Adrenal gland (tissue), 12 donors: ENCODE data around the gene CACNA1C. TPM values are rescaled to one million over a fixed set of nuclear protein-coding genes. Genes with fewer than 3 reads are reported as not detected.

Experiments used
- DNase-seq, 7 donors: peaks; one replicate each; pipeline ENCODE4 v3.0.0-alpha.2; 2019 to 2020
- H3K27ac ChIP-seq, 5 donors: fragments of 200-600 bp; sonication (generic) in 4 of 5; 1 replicate in 3 of 5; 2 replicates in 2 of 5; pipeline versions ENCODE4 v1.5.1 to v1.8.0; 2016 to 2020; ENCODE audit warnings: mild to moderate bottlenecking in 1 of 5
- H3K27me3 ChIP-seq: fragments of 200-600 bp; 2 replicates; pipeline ENCODE4 v1.8.0; 2021
- H3K36me3 ChIP-seq, 2 donors: fragments of 200-600 bp; replicated peaks in 1 of 2; 1 replicate in 1 of 2; 2 replicates in 1 of 2; pipeline versions ENCODE4 v1.5.1 to v1.8.0; 2018 to 2022
- H3K4me1 ChIP-seq, 2 donors: fragments of 200-600 bp; replicated peaks in 1 of 2; 1 replicate in 1 of 2; 2 replicates in 1 of 2; pipeline versions ENCODE4 v1.5.1 to v1.8.0; 2018 to 2021
- H3K4me3 ChIP-seq, 4 donors: fragments of 200-600 bp; sonication (generic) in 3 of 4; one replicate each; pipeline ENCODE4 v1.5.1; 2016 to 2018
- H3K9me3 ChIP-seq, 3 donors: fragments of 200-600 bp; sonication (generic) in 1 of 3; replicated peaks in 1 of 3; 1 replicate in 2 of 3; 2 replicates in 1 of 3; pipeline versions ENCODE4 v1.5.1 to v1.8.0; 2016 to 2021
- CTCF ChIP-seq, 6 experiments: fragments of 450-650 bp in 4 of 6; fragments of 200-600 bp in 2 of 6; sonication (generic) in 1 of 6; IDR thresholded peaks; 1 replicate in 5 of 6; 2 replicates in 1 of 6; pipeline versions ENCODE4 v1.5.1 to v1.8.0; 2016 to 2021; ENCODE audit warnings: antibody characterized with exemption in 6 of 6, mild to moderate bottlenecking in 2 of 6, moderate library complexity in 1 of 6
- POLR2A ChIP-seq, 2 donors: fragments of 450-650 bp; IDR thresholded peaks; one replicate each; pipeline ENCODE4 v1.6.1; 2017; ENCODE audit warnings: antibody characterized with exemption in 2 of 2, mild to moderate bottlenecking in 2 of 2, moderate library complexity in 1 of 2
- WGBS, 4 donors: extraction: QIAGEN DNeasy Blood & Tissue Kit in 2 of 4; methylation state at CpG; one replicate each; pipeline versions ENCODE4 v1.1.5 to v1.1.7; 2013 to 2017; 5-methylcytosine and 5-hydroxymethylcytosine counted together
- intact Hi-C, 2 donors: fragments of 100-400 bp; cut with DNase I; formaldehyde crosslinking; loops; one replicate each; pipeline versions ENCODE4 v1.14.1 to v1.15.0; 2022 to 2023
- polyA plus RNA-seq, 3 donors: library from polyadenylated mRNA; stranded (reverse); fragments of 200-250 nt in 2 of 3; fragments of 350-450 nt in 1 of 3; fragmentation: Illumina TruSeq in 1 of 3; extraction: RNeasy Lipid Tissue Mini Kit (QIAGEN cat#74804) in 1 of 3; gene quantifications; one replicate each; pipeline ENCODE4 v1.2.3, GENCODE V29; 2013 to 2014
- total RNA-seq, 9 donors: library from RNA; depleted of rRNA in 4 of 9; stranded (reverse); fragments of >200 nt in 4 of 9; fragments of 120-200 nt in 1 of 9; fragmentation: NEBNext Ultra II Directional in 1 of 9; extraction: Animal tissue kit (Norgen Biotek cat#: 25700) in 1 of 9; gene quantifications; one replicate each; pipeline versions ENCODE4 v1.1.0 to v1.2.4, GENCODE V29; 2013 to 2023
- donor health status: healthy with polysubstance abuse.
- donor health status: Bipolar disorder and iron deficiency.
- donor health status: DM: yes; HTN: yes; CAD: no.
- donor health status: DM: no; HTN: no; CAD: no.
- donor health status: DM: no; HTN: no; CAD: no.
- donor health status: DM: yes; HTN: yes; CAD: no.

Gene CACNA1C
- total and polyA plus RNA-seq, 12 donors: 1.4 to 5.8 (median 3.5) TPM

DNA sequence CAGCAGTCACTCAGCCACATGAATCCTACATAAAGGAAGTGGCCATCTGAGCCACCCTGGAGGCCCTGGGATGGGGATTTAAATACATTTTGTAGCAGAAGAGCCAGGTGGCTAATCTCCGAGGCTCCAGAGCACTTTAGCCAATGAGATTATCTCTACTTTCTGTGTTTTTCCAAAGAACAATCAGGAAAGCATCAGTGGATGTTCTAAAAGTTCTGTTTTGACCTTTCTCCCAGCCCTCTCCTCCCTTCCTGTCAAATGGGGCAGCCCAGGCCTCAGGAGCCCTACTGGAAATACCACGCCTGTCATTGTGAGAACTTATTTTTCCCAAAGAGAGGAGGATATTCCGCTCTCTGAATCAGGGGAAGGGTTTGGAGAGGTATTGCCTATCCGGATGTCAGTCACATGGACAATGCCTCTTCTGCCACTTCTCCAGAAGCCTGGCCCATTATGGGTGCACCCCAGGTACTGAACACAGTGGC, 405.2 kb downstream of the CACNA1C start:
- no peaks in the 10 kb centered on the region for H3K4me1 ChIP-seq
- H3K27ac ChIP-seq: peak overlapping the region in 1 of 5 donors; percentile 16
- no peaks in the 10 kb centered on the region for H3K27me3 ChIP-seq
- no peaks in the 10 kb centered on the region for H3K36me3 ChIP-seq
- no peak for DNase-seq
- no peaks in the 10 kb centered on the region for H3K9me3 ChIP-seq
- TF ChIP-seq POLR2A (IDR thresholded peaks at IDR 0.05) (no peak), CTCF (IDR thresholded peaks at IDR 0.05) (no peak)
- H3K4me3 ChIP-seq: no peak overlapping the region
- WGBS, 4 donors: 77 to 87% (median 81%) methylated on average over 4 of the region's 4 CpGs
- intact Hi-C loops: no loop called here

- TF ChIP-seq CTCF (IDR thresholded peaks at IDR 0.05) (no peak), POLR2A (IDR thresholded peaks at IDR 0.05) (no peak)
- WGBS, 4 donors: 86 to 92% (median 88%) methylated on average over 8 to 10 of the region's 10 CpGs
- Histone ChIP-seq H3K27me3 (no peaks in the 10 kb centered on the region), H3K27ac (no peak overlapping the region), H3K4me3 (no peak overlapping the region), H3K36me3 (no peaks in the 10 kb centered on the region), H3K4me1 (no peaks in the 10 kb centered on the region), H3K9me3 (no peaks in the 10 kb centered on the region)
- intact Hi-C loops: no loop called here
- DNase-seq: no peak
Measured at GRCh38 chr12:2460051-2460670, 407.4 kb downstream of the CACNA1C start.

DNA sequence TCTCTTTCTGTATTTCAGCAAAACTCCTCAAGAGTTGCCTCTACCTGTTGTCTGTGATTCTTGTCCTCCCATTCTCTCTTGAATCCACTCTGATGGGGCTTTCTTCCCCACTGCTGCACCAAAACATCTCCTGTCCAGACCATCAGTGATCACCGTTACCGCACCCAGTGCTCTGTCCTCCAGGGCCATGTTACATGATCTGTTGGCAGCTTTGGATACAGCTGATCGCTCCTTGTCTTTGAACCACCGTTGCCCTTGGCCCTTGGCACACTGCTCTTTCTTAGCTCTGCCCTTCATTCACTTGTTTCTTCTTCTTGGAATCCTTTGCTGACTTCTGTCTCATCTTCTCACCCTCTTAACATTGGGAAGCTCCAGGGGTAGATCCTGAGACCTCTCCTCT, 408.3 kb downstream of the CACNA1C start:
- no peaks in the 10 kb centered on the region for H3K9me3 ChIP-seq
- H3K4me3 ChIP-seq: no peak overlapping the region
- no peak for DNase-seq
- no peaks in the 10 kb centered on the region for H3K36me3 ChIP-seq
- no peaks in the 10 kb centered on the region for H3K4me1 ChIP-seq
- no peak overlapping the region for H3K27ac ChIP-seq
- WGBS, 4 donors: 89 to 99% (median 91%) methylated on average over 4 of the region's 4 CpGs
- TF ChIP-seq CTCF (IDR thresholded peaks at IDR 0.05): no peak
- TF ChIP-seq POLR2A (IDR thresholded peaks at IDR 0.05): no peak
- H3K27me3 ChIP-seq: no peaks in the 10 kb centered on the region
- intact Hi-C loops: no loop called here

DNA sequence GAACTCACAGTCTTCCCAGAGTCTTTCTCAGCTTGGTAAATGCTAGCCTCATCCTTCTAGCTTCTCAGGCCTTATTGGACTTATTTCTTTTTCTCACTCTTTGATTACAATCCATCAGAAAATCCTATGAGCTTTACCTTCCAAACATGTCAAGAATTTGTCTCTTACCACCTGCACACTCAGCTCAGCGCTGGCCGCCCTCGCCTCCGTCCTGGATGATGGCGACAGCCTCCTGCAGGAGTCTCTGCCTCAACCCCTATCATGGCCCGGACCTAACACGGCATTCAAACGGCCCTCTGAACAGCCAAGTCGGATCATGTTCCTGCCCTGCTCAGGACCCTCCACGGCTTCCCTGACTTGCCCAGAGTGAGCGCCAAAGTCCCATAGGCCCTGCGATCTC, 408.9 kb downstream of the CACNA1C start:
- H3K36me3 ChIP-seq: no peaks in the 10 kb centered on the region
- WGBS, 4 donors: 93 to 95% (median 94%) methylated on average over 12 of the region's 12 CpGs
- no peak for TF ChIP-seq CTCF (IDR thresholded peaks at IDR 0.05)
- no peak for TF ChIP-seq POLR2A (IDR thresholded peaks at IDR 0.05)

More for the DNA sequence above, 408.9 kb downstream of the CACNA1C start:
- Histone ChIP-seq H3K27ac (no peak overlapping the region), H3K27me3 (no peaks in the 10 kb centered on the region), H3K4me1 (no peaks in the 10 kb centered on the region), H3K4me3 (no peak overlapping the region), H3K9me3 (no peaks in the 10 kb centered on the region)
- intact Hi-C loops: no loop called here
- no peak for DNase-seq
